Activated naive CD8-positive, alpha-beta T cell (primary cell): ENCODE measurements around the gene NPFFR1.

Experiments
- H3K27ac Mint-ChIP-seq: one replicate; pipeline ENCODE4 v1.8.0; 2021; ENCODE audit warnings: mixed read lengths
- H3K27me3 Mint-ChIP-seq: one replicate; pipeline ENCODE4 v1.8.0; 2021; ENCODE audit warnings: mixed read lengths
- H3K36me3 Mint-ChIP-seq: one replicate; pipeline ENCODE4 v1.8.0; 2021; ENCODE audit warnings: mixed read lengths
- H3K4me1 Mint-ChIP-seq: one replicate; pipeline ENCODE4 v1.8.0; 2021; ENCODE audit warnings: low read depth, mixed read lengths
- H3K4me3 Mint-ChIP-seq: one replicate; pipeline ENCODE4 v1.8.0; 2021; ENCODE audit warnings: mild to moderate bottlenecking, mixed read lengths
- H3K9me3 Mint-ChIP-seq: one replicate; pipeline ENCODE4 v1.8.0; 2021; ENCODE audit warnings: low read depth, mixed read lengths

The NPFFR1 gene

DNA sequence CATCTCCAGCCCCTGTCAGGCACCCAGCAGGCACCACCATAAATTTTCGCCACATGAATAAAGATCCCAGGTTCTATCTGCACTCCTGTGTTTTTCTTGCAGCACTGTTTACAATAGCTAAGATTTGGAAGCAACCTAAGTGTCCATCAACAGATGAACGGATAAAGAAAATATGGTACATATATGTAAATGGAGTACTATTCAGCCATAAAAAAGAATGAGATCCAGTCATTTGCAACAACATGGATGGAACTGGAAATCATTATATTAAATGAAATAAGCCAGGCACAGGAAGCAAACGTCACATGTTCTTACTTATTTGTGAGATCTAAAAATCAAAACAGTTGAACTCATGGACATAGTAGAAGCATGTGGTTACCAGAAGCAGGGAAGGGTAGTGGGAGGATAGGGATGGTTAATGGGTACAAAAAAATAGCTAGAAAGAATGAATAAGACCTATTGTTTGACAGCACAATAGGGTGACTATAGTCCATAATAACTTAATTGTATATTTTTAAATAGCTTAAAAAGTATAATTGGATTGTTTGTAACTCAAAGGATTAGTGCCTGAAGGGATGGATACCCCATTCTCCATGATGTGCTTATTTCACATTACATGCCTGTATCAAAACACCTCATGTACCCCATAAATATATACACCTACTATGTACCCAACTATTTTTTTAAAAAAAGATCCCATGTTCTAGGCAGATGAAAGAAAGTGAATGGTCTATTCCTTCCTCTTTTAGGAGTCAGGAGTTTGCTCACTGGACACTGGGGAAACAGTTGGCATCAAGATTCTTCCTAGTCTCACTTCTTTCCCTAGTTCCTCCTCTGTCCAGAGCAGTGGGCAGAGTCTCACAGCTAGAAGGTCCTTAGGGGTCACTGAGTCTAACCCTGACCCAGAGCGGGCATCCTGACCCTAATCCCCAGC is 1.0 kb upstream of the NPFFR1 start:
- Mint-ChIP-seq H3K9me3 (peaks cover 5% of the 10 kb centered on the region), H3K4me3 (peak overlapping the region; percentile 51), H3K27me3 (peaks cover 39% of the 10 kb centered on the region), H3K27ac (no peak overlapping the region), H3K36me3 (peaks cover 4% of the 10 kb centered on the region), H3K4me1 (peaks cover 2% of the 10 kb centered on the region)

DNA sequence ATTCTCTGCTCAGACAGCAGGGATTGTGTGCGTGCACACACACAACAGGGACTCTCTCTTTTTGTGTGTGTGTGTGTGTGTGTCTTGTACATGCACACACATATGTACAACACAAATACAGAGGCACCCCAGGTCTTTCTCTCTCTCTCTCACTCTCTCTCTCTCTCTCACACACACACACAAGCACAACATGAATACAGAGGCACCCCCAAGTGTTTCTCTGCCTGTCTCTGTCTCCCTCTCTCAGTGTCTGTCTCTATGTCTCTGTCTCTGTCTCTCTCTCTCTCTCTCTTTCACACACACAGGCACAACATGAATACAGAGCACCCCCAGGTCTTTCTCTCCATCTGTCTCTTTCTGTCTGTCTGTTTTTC is 746 bp downstream of the NPFFR1 start:
- peaks cover 5% of the 10 kb centered on the region for H3K9me3 Mint-ChIP-seq
- peaks cover 4% of the 10 kb centered on the region for H3K36me3 Mint-ChIP-seq
- peaks cover 2% of the 10 kb centered on the region for H3K4me1 Mint-ChIP-seq
- no peak overlapping the region for H3K27ac Mint-ChIP-seq
- peaks cover 39% of the 10 kb centered on the region for H3K27me3 Mint-ChIP-seq
- H3K4me3 Mint-ChIP-seq: peak overlapping the region; percentile 2

DNA sequence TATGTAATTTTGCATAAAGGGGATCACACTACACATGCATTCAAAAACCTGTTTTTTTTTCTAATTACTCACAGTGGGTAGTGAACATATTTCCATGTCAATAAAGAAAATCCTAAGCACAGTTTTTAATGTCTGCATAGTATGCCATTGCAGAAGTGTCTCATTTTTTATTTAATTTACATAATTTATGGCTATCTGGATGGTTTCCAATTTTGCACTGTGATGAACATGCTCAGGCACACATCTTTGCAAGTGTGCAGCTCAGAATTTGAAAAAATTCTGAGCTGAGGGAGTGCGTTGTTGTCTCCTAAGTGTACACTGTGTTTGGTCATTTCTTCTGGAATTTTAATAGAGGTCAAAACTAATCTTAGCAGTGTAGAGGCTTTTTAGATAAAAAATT is 2.2 kb downstream of the NPFFR1 start:
- H3K27me3 Mint-ChIP-seq: peaks cover 36% of the 10 kb centered on the region
- H3K4me1 Mint-ChIP-seq: peaks cover 2% of the 10 kb centered on the region

DNA sequence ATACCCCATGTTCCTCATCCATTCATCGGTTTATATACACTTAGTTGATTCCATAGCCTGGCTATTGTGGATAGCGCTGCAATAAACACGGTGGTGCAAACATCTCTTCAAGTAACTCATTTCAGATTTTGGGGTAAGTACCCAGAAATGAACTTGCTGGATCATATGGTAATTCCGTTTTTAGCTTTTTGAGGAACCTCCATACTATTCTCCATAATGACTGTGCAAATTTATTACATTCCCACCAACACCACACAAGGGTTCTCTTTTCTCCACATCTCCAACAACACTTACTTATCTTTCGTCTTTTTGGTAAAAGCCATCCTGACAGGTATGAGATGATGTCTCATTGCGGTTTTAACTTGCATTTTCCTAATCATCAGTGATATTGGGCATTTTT is 3.7 kb downstream of the NPFFR1 start:
- Mint-ChIP-seq H3K36me3 (peaks cover 4% of the 10 kb centered on the region), H3K27ac (no peak overlapping the region), H3K4me3 (no peak overlapping the region), H3K27me3 (peaks cover 24% of the 10 kb centered on the region), H3K9me3 (peaks cover 5% of the 10 kb centered on the region), H3K4me1 (peaks cover 2% of the 10 kb centered on the region)

More for the DNA sequence above, 2.2 kb downstream of the NPFFR1 start:
- Mint-ChIP-seq H3K4me3 (no peak overlapping the region), H3K9me3 (peaks cover 5% of the 10 kb centered on the region), H3K27ac (no peak overlapping the region), H3K36me3 (peaks cover 4% of the 10 kb centered on the region)

DNA sequence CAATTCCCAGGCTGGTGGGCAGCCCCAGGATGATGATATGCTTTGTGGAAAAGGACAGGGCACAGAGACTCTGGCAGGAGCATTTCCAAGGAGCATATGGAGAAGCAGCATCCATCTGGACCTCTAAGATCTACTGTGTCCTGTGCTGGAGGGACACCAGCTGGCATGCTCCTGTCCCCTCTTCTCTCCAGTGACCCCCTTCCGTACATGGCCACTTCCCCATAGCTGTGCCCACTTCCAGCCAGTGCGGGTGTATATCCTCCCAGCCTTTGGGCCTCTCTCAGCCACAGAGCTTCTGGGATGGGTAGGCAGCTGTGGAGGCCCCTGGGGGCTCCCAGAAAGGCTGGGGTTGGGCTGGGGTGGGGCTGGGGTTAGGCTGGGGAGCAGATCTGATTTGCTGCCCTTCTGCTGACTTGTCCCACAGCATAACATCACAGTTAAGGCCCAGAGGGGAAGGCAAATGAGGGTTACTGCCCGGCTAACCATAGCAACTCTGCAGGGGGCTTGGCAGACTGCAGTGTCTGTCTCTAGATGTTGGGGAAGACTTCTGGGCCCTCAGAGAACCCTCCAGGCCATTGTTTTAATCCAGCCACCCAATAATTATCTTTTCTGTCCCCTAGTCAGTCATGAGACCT is 6.3 kb downstream of the NPFFR1 start:
- peaks cover 6% of the 10 kb centered on the region for H3K4me1 Mint-ChIP-seq
- H3K4me3 Mint-ChIP-seq: no peak overlapping the region

DNA sequence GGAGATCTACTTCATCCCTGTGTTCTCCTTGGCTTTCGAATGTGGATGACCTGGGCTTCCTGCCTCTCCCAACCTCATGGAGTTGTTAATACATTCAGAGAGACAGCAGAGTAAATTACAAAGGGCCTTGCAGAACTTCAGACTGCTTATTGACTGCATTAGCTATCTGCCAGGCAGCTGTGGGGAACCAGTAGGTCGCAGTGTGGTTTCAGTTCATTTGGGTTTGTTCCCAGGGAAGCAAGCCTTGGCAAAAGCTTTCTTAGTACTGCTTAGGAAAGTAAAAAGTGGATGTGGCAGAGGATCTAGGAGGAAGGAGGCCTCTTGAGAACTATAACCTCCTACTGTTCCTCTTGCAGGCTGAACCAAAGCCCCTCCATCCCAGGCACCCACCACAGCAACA is 9.2 kb downstream of the NPFFR1 start:
- H3K4me3 Mint-ChIP-seq: no peak overlapping the region
- no peaks in the 10 kb centered on the region for H3K27me3 Mint-ChIP-seq
- no peak overlapping the region for H3K27ac Mint-ChIP-seq
- H3K4me1 Mint-ChIP-seq: peaks cover 8% of the 10 kb centered on the region
- no peaks in the 10 kb centered on the region for H3K9me3 Mint-ChIP-seq
- H3K36me3 Mint-ChIP-seq: peaks cover 3% of the 10 kb centered on the region

More for the DNA sequence above, 6.3 kb downstream of the NPFFR1 start:
- H3K27ac Mint-ChIP-seq: no peak overlapping the region
- peaks cover 9% of the 10 kb centered on the region for H3K27me3 Mint-ChIP-seq
- H3K36me3 Mint-ChIP-seq: no peaks in the 10 kb centered on the region
- no peaks in the 10 kb centered on the region for H3K9me3 Mint-ChIP-seq

DNA sequence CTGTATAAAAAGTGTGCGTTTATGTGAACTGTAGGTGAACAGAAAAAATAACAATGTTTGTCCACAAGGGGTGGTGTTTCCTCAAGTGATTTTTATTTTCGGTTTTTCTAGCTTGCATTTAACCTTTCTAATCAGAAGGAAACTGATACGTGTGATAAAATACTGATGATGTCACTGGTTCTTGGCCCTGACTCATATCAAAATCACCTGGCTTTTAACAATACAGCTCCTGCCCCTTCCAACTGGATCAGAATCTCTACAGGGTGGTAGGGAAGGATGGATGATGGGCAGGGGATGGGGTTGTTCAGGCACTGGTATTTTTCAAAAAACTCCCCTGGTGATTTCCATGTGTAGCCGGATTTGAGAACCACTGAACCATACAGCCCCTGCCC is 10.9 kb downstream of the NPFFR1 start:
- no peaks in the 10 kb centered on the region for H3K9me3 Mint-ChIP-seq
- peaks cover 8% of the 10 kb centered on the region for H3K4me1 Mint-ChIP-seq
- H3K27me3 Mint-ChIP-seq: no peaks in the 10 kb centered on the region
- H3K27ac Mint-ChIP-seq: no peak overlapping the region
- no peak overlapping the region for H3K4me3 Mint-ChIP-seq
- H3K36me3 Mint-ChIP-seq: peaks cover 3% of the 10 kb centered on the region

DNA sequence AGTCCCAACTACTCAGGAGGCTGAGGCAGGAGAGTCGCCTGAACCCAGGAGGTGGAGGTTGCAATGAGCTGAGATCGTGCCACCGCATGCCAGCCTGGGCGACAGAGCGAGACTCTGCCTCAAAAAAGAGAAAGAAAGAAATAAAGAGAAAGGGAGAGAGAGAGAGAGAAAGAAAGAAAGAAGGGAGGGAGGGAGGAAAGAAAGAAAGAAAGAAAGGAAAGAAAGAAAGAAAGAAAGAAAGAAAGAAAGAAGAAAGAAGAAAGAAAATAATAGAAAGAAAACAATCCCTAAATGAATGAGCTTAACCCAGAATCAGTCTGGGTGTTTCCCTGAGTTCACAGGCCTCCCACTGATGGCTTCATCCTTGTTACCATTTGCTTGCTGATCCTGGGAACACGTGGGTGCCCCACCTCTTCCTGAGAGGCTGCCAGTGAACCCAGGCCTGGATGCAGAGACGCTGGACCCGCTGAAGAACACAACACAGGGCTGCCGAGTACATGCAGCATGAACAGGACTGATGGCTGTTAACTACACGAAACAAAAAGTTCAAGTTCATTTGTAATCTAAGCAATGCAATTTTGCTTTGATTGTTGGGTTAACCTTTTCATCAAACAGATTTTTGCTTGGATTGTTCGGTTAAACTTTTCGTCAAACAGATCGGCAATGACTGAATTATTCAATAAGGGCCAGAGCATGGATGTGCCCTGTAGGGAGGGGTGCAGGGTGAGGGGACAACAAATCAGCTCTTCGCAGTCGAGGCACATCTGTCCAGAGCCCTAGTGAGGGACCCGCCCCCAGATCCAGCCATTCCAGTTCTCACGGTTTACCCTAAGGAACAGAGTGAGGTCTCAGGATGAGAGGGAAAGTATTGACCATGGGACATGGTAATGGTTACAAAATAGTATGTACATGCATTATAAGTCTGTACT is 11.5 kb downstream of the NPFFR1 start:
- Mint-ChIP-seq H3K4me3 (no peak overlapping the region), H3K27me3 (no peaks in the 10 kb centered on the region), H3K27ac (peak overlapping the region; percentile 5), H3K9me3 (no peaks in the 10 kb centered on the region), H3K4me1 (peaks cover 8% of the 10 kb centered on the region), H3K36me3 (peaks cover 3% of the 10 kb centered on the region)

DNA sequence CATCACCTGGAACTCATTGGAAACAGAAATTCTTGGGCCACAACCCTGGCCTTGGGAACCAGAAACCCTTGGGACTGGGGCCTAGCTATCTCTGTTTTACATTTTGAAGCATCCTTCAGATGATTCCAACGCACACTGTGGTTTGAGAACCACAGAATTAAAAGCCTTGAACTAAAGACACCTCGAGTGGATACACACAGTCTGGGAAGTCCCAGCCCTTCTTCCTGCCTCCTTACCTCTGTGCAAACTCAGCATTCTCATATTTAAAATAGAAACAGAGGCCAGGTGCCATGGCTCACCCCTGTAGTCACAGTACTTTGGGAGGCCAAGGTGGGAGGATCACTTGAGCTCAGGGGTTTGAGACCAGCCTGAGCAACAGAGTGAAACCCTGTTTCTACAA is 12.9 kb downstream of the NPFFR1 start:
- peaks cover 3% of the 10 kb centered on the region for H3K36me3 Mint-ChIP-seq
- no peak overlapping the region for H3K27ac Mint-ChIP-seq
- H3K4me1 Mint-ChIP-seq: peaks cover 8% of the 10 kb centered on the region
- H3K9me3 Mint-ChIP-seq: no peaks in the 10 kb centered on the region
- H3K4me3 Mint-ChIP-seq: no peak overlapping the region
- H3K27me3 Mint-ChIP-seq: no peaks in the 10 kb centered on the region

DNA sequence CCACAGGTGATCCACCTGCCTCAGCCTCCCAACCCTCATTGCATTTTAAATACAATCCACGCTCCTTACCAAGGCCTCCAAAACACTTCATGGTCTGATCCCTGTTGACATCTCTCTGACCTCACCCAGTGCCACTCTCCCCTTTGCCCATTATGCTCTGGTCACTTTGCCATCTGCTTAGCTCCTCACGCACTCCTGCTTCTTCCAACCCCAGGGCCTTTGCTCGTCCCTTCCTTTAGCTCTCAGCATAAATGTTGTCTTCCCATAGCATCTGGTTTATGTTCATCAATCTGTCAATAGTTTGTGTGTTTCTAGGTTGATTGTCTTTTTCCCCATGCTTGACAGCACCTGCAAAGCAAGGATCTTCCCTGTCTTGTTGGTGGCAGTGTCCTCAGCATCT is 14.1 kb downstream of the NPFFR1 start:
- Mint-ChIP-seq H3K4me3 (no peak overlapping the region), H3K27me3 (no peaks in the 10 kb centered on the region), H3K4me1 (peaks cover 8% of the 10 kb centered on the region), H3K36me3 (peaks cover 3% of the 10 kb centered on the region), H3K27ac (peak overlapping the region; percentile 13), H3K9me3 (no peaks in the 10 kb centered on the region)

DNA sequence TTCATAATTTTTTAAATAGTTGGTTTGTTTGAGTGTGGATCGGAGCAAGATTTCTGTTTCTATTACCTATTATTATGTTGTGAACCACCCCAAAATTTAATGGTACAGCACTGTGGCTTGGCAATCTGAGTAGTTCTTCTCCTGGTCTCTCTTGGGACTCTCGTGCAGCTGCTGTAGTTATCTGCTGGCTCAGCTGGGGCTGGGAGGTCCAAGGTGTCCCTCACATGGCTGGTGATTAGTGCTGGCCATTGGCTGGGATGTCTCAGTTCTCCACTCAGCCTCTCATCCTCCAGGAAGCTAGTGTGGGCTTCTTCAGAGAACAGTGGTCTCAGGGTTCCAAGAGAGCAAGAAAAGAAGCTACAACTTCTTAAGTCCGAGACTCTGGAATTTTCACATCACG is 15.4 kb downstream of the NPFFR1 start:
- H3K27ac Mint-ChIP-seq: no peak overlapping the region
- H3K4me3 Mint-ChIP-seq: no peak overlapping the region
- H3K36me3 Mint-ChIP-seq: peaks cover 3% of the 10 kb centered on the region
- no peaks in the 10 kb centered on the region for H3K27me3 Mint-ChIP-seq
- peaks cover 8% of the 10 kb centered on the region for H3K4me1 Mint-ChIP-seq
- H3K9me3 Mint-ChIP-seq: no peaks in the 10 kb centered on the region

DNA sequence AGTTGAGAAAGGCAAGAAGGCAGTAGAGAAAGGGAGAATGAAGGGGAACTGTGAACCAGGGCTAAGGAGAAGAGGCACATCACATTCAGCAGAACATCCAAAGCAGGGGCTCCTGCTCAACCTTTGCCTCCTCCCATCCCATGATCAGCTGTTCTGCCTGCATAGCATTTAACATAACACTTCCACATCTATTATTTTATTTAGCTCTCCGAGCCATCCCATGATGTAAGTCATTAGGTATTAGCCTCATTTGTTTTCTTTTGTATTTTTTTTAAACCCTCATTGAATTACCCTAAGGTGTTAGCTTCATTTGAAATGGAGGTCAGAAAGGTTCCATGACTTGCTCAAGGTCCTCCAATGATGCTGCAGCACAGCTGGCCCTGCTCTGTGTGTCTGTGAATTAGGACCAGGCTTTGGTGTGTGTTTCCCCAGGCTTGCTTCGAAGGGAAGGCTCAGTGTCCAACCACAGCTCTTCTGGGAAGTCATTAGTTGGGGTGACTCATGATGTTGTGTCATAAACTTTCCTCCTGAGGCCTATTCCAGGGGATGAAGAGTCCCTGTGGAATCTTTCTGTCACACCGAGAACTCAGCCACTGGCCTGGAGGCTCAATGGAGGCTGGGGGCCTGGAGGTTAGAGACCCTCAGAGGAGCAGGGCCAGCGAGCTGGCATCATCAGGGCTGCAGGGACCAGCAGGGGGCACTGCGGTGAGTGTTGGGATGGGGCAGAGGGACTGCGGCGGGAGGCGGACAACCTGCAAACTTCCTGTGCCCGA is 16.5 kb downstream of the NPFFR1 start:
- H3K36me3 Mint-ChIP-seq: peaks cover 3% of the 10 kb centered on the region
- no peak overlapping the region for H3K4me3 Mint-ChIP-seq
- peaks cover 1% of the 10 kb centered on the region for H3K4me1 Mint-ChIP-seq
- no peaks in the 10 kb centered on the region for H3K9me3 Mint-ChIP-seq
- no peaks in the 10 kb centered on the region for H3K27me3 Mint-ChIP-seq
- H3K27ac Mint-ChIP-seq: no peak overlapping the region

DNA sequence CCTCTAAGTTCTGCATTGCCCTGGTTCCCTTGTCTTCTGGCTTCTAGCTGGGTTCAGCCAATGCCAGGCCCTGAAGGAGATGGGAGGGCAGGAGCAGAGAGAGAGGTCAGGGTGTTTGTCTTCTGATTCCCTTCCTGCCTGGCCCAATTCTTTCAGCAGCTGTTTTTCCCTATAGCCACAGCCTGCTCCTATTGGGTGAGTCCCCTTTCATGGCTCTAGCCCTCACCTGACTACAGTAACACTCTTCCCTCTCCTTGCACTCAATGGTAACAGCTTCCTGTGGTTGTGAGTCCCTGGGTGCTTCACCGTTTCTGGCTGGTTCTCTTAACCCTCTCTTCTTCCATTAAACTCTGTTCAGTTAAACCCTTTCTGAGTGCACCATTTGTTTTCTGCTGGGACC is 17.1 kb downstream of the NPFFR1 start:
- H3K36me3 Mint-ChIP-seq: peaks cover 3% of the 10 kb centered on the region
- no peaks in the 10 kb centered on the region for H3K9me3 Mint-ChIP-seq
- no peaks in the 10 kb centered on the region for H3K27me3 Mint-ChIP-seq
- no peak overlapping the region for H3K4me3 Mint-ChIP-seq
- H3K4me1 Mint-ChIP-seq: no peaks in the 10 kb centered on the region
- H3K27ac Mint-ChIP-seq: no peak overlapping the region

DNA sequence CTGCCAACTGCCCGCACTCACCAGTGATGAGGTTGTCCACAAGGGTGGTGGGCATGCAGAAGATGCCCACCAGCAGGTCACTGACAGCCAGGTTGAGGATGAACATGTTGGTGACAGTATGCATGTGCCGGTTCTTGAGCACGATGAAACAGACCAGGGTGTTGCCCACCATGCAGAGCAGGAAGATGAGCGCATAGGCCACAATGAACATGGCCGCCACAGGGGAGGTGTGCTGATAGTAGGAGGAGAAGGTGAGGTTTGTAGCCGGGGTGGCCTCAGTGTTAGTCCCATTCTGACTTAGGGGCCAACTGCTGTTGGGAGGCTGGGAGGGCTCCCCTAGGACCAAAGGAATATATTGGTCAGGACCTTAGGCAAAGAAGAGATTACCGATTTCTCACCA is 17.7 kb downstream of the NPFFR1 start:
- no peak overlapping the region for H3K27ac Mint-ChIP-seq
- no peaks in the 10 kb centered on the region for H3K4me1 Mint-ChIP-seq
- H3K27me3 Mint-ChIP-seq: peaks cover 2% of the 10 kb centered on the region
- H3K36me3 Mint-ChIP-seq: peaks cover 6% of the 10 kb centered on the region
- peaks cover 3% of the 10 kb centered on the region for H3K9me3 Mint-ChIP-seq
- H3K4me3 Mint-ChIP-seq: no peak overlapping the region
